Astrocyte (in vitro differentiated cells and primary cell): Measurements from ENCODE around the gene GSX2.

ENCODE experiments used
- CTCF ChIP-seq: IDR thresholded peaks from 2 replicates; pipeline ENCODE4 v1.5.1; 2011; ENCODE audit warnings: low read depth, mild to moderate bottlenecking, inconsistent platforms, low read length, moderate library complexity; ENCODE audit not compliant: insufficient read depth
- EZH2 ChIP-seq: IDR thresholded peaks from 2 replicates; pipeline ENCODE4 v1.6.1; 2012; ENCODE audit warnings: mild to moderate bottlenecking, low read length, inconsistent platforms; ENCODE audit not compliant: insufficient read depth

- TF ChIP-seq CTCF, result no peak
- peak; percentile 94 for TF ChIP-seq EZH2
Measured at GRCh38 chr4:54101190-54102041, 1.5 kb downstream of the GSX2 start.
